ENCODE measurements around the gene CTU1.

DNA sequence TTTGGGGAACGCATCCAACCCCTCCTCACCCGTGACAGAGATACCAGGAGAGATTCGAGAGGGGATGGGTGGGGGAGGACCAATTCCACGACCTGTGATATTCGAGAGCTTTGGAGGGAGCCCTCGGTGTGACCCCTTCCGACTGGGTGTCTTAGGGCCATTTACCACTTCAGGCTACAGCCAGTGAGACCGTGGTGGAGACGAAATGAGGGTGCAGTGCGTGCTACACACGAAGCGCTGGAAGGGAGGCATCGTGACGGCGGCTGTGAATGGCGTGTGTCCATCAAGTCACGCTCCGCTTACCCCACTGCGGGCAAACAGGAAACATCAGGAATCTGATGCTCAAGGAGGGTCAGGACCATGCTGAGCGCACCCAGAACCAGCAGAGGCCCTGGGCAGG, 10.4 kb downstream of the CTU1 start:
- TF ChIP-seq, protein P1, sequence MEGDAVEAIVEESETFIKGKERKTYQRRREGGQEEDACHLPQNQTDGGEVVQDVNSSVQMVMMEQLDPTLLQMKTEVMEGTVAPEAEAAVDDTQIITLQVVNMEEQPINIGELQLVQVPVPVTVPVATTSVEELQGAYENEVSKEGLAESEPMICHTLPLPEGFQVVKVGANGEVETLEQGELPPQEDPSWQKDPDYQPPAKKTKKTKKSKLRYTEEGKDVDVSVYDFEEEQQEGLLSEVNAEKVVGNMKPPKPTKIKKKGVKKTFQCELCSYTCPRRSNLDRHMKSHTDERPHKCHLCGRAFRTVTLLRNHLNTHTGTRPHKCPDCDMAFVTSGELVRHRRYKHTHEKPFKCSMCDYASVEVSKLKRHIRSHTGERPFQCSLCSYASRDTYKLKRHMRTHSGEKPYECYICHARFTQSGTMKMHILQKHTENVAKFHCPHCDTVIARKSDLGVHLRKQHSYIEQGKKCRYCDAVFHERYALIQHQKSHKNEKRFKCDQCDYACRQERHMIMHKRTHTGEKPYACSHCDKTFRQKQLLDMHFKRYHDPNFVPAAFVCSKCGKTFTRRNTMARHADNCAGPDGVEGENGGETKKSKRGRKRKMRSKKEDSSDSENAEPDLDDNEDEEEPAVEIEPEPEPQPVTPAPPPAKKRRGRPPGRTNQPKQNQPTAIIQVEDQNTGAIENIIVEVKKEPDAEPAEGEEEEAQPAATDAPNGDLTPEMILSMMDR (IDR thresholded peaks at IDR 0.05), result no peak
- no peak for TF ChIP-seq POLR2AphosphoS5 (IDR thresholded peaks at IDR 0.05)

All from prostate gland (tissue), 2 donors.